H1 (cell line): ENCODE results near the gene MLANA. TPM values are rescaled to one million over a fixed set of nuclear protein-coding genes. Genes with fewer than 3 reads are reported as not detected.

Experiments used
- CTCF ChIA-PET: fragments of 300-600 bp; sonication (Branson Sonifier 250); formaldehyde crosslinking; loops from one replicate; lab custom pipeline; 2021; ENCODE audit not compliant: partially characterized antibody; lab: Charles Lee
- POLR2A ChIA-PET: fragments of 300-600 bp; sonication (Branson Sonifier 250); formaldehyde crosslinking; loops from one replicate; lab custom pipeline; 2021; ENCODE audit warnings: inconsistent platforms; ENCODE audit not compliant: partially characterized antibody; lab: Charles Lee
- DNase-seq, 2 experiments: peaks; one replicate each; pipeline versions ENCODE4 v3.0.0 to v3.0.0-alpha.2; 2010 to 2022; ENCODE audit warnings: low spot score in 2 of 2, low read depth in 1 of 2, mixed read lengths in 1 of 2
- FAIRE-seq: peaks from 2 replicates; lab custom pipeline; 2011; peaks lifted over from hg19 to GRCh38; lab: Jason Lieb, UNC
- H2AFZ ChIP-seq: 2 replicates; pipeline ENCODE4 v1.8.1; 2012; ENCODE audit warnings: low read length, inconsistent platforms
- H2AK5ac ChIP-seq: 2 replicates; pipeline ENCODE4 v1.6.1; 2013; ENCODE audit warnings: low read depth, low read length
- H2BK120ac ChIP-seq: replicated peaks from 2 replicates; pipeline ENCODE3; 2013; ENCODE audit warnings: low read depth, low read length, inconsistent platforms
- H2BK12ac ChIP-seq: 2 replicates; pipeline ENCODE4 v1.6.1; 2013; ENCODE audit warnings: low read depth, low read length
- H2BK15ac ChIP-seq: 2 replicates; pipeline ENCODE4 v1.6.1; 2013; ENCODE audit warnings: low read length
- H2BK20ac ChIP-seq: 2 replicates; pipeline ENCODE4 v1.6.1; 2013; ENCODE audit warnings: low read length
- H2BK5ac ChIP-seq: 2 replicates; pipeline ENCODE4 v1.6.1; 2013; ENCODE audit warnings: low read depth, low read length
- H3K14ac ChIP-seq: 2 replicates; pipeline ENCODE4 v1.6.1; 2013; ENCODE audit warnings: inconsistent platforms; ENCODE audit not compliant: insufficient read length
- H3K18ac ChIP-seq: 2 replicates; pipeline ENCODE4 v1.6.1; 2013; ENCODE audit warnings: low read length; ENCODE audit errors: extremely low read depth
- H3K23ac ChIP-seq: 2 replicates; pipeline ENCODE4 v1.6.1; 2013; ENCODE audit warnings: inconsistent platforms; ENCODE audit not compliant: insufficient read length
- H3K23me2 ChIP-seq: 2 replicates; pipeline ENCODE4 v1.6.1; 2013; ENCODE audit warnings: low read depth, low read length
- H3K27ac ChIP-seq: 2 replicates; pipeline ENCODE4 v1.6.1; 2011; ENCODE audit warnings: low read depth, low read length, inconsistent platforms
- H3K27me3 ChIP-seq, 4 experiments: replicated peaks in 1 of 4; 1 replicate in 1 of 4; 2 replicates in 3 of 4; pipeline versions ENCODE4 v1.6.1 to v1.8.1; 2011 to 2013; ENCODE audit warnings: low read length in 3 of 4, mild to moderate bottlenecking in 3 of 4, inconsistent platforms in 2 of 4, mixed read lengths in 2 of 4, moderate library complexity in 1 of 4; ENCODE audit not compliant: control insufficient read depth in 3 of 4, insufficient read depth in 3 of 4; ENCODE audit errors: extremely low read depth in 1 of 4
- H3K36me3 ChIP-seq, 4 experiments: 2 replicates each; pipeline versions ENCODE4 v1.6.1 to v1.8.1; 2011 to 2013; ENCODE audit warnings: mild to moderate bottlenecking in 4 of 4, low read length in 3 of 4, moderate library complexity in 2 of 4, control low read depth in 1 of 4, inconsistent platforms in 1 of 4; ENCODE audit not compliant: insufficient read depth in 4 of 4, control insufficient read depth in 2 of 4
- H3K4ac ChIP-seq: replicated peaks from 2 replicates; pipeline ENCODE3; 2013; ENCODE audit warnings: low read length, low read depth, mixed read lengths, inconsistent platforms; ENCODE audit not compliant: insufficient read length
- H3K4me1 ChIP-seq, 4 experiments: replicated peaks in 1 of 4; 1 replicate in 1 of 4; 2 replicates in 3 of 4; pipeline versions ENCODE4 v1.6.1 to v1.8.1; 2011 to 2013; ENCODE audit warnings: low read length in 3 of 4, inconsistent platforms in 2 of 4, mixed read lengths in 1 of 4; ENCODE audit not compliant: insufficient read depth in 4 of 4, control insufficient read depth in 3 of 4
- H3K4me2 ChIP-seq, 2 experiments: 2 replicates each; pipeline versions ENCODE4 v1.6.1 to v1.8.1; 2011 to 2013; ENCODE audit warnings: low read depth in 2 of 2, low read length in 2 of 2, control low read depth in 1 of 2, inconsistent platforms in 1 of 2, mild to moderate bottlenecking in 1 of 2; ENCODE audit not compliant: insufficient read depth in 1 of 2
- H3K4me3 ChIP-seq, 4 experiments: fragments of 200-600, 300-600 bp in 1 of 4; sonication (generic), shearing (Covaris generic), sonication (Bioruptor Twin) in 1 of 4; 2 replicates each; pipeline versions ENCODE4 v1.5.1 to v1.8.1; 2011 to 2016; ENCODE audit warnings: low read length in 4 of 4, low read depth in 3 of 4, control low read depth in 2 of 4, inconsistent platforms in 2 of 4, mild to moderate bottlenecking in 2 of 4, mixed read lengths in 1 of 4, moderate library complexity in 1 of 4; ENCODE audit not compliant: insufficient read depth in 2 of 4; ENCODE audit errors: extremely low read depth in 1 of 4
- H3K56ac ChIP-seq: replicated peaks from 2 replicates; pipeline ENCODE3; 2013; ENCODE audit warnings: low read depth, mild to moderate bottlenecking, mixed read lengths, low read length, inconsistent platforms; ENCODE audit not compliant: insufficient read length
- H3K79me1 ChIP-seq: 2 replicates; pipeline ENCODE4 v1.6.1; 2013; ENCODE audit warnings: low read depth, low read length, control low read depth
- H3K79me2 ChIP-seq, 2 experiments: 2 replicates each; pipeline versions ENCODE4 v1.6.1 to v1.8.1; 2012 to 2013; ENCODE audit warnings: low read length in 2 of 2, mild to moderate bottlenecking in 2 of 2, inconsistent platforms in 1 of 2; ENCODE audit not compliant: insufficient read depth in 2 of 2, control insufficient read depth in 1 of 2
- H3K9ac ChIP-seq, 4 experiments: replicated peaks in 1 of 4; 1 replicate in 1 of 4; 2 replicates in 3 of 4; pipeline versions ENCODE4 v1.6.1 to v1.8.1; 2011 to 2013; ENCODE audit warnings: low read depth in 3 of 4, low read length in 3 of 4, control low read depth in 2 of 4, mild to moderate bottlenecking in 2 of 4, moderate library complexity in 2 of 4, inconsistent platforms in 1 of 4; ENCODE audit errors: extremely low read depth in 1 of 4
- H3K9me3 ChIP-seq, 2 experiments: 2 replicates each; pipeline versions ENCODE4 v1.6.1 to v1.8.1; 2012 to 2013; ENCODE audit warnings: mild to moderate bottlenecking in 2 of 2, moderate library complexity in 2 of 2, control low read depth in 1 of 2, inconsistent platforms in 1 of 2, low read depth in 1 of 2, low read length in 1 of 2, mixed read lengths in 1 of 2; ENCODE audit not compliant: insufficient read depth in 2 of 2
- H4K20me1 ChIP-seq, 2 experiments: replicated peaks in 1 of 2; 2 replicates each; pipeline versions ENCODE3 to v1.8.1; 2011 to 2013; ENCODE audit warnings: inconsistent platforms in 2 of 2, low read length in 2 of 2, mild to moderate bottlenecking in 1 of 2; ENCODE audit not compliant: insufficient read depth in 2 of 2, control insufficient read depth in 1 of 2
- H4K5ac ChIP-seq: 2 replicates; pipeline ENCODE4 v1.6.1; 2013; ENCODE audit warnings: low read length, low read depth, mixed read lengths, inconsistent platforms; ENCODE audit not compliant: insufficient read length
- H4K8ac ChIP-seq: 2 replicates; pipeline ENCODE4 v1.8.0; 2013; ENCODE audit warnings: mild to moderate bottlenecking, moderate library complexity, low read length, inconsistent platforms; ENCODE audit not compliant: insufficient read depth; ENCODE audit errors: extremely low read depth
- H4K91ac ChIP-seq: replicated peaks from 2 replicates; pipeline ENCODE3; 2013; ENCODE audit warnings: low read length, mixed read lengths, inconsistent platforms; ENCODE audit not compliant: insufficient read length
- BACH1 ChIP-seq: IDR thresholded peaks from 2 replicates; pipeline ENCODE4 v1.6.1; 2012; ENCODE audit warnings: low read length, improper control_type of control experiment
- EZH2 ChIP-seq: fragments of 200-600 bp; sonication (generic); IDR thresholded peaks from 2 replicates; pipeline ENCODE4 v1.7.1; 2012; ENCODE audit warnings: low read depth, mild to moderate bottlenecking, moderate library complexity, low read length, inconsistent platforms; ENCODE audit not compliant: severe bottlenecking
- FOSL1 ChIP-seq: IDR thresholded peaks from 2 replicates; pipeline ENCODE4 v1.6.1; 2011; ENCODE audit warnings: mild to moderate bottlenecking, low read depth, low read length, moderate library complexity; ENCODE audit not compliant: insufficient read depth
- JUN ChIP-seq: IDR thresholded peaks from 2 replicates; pipeline ENCODE4 v1.6.1; 2011; ENCODE audit warnings: low read depth, mild to moderate bottlenecking, improper control_type of control experiment, low read length
- JUND ChIP-seq: IDR thresholded peaks from 2 replicates; pipeline ENCODE4 v1.6.1; 2011; ENCODE audit warnings: mild to moderate bottlenecking, improper control_type of control experiment, low read length
- NRF1 ChIP-seq: IDR thresholded peaks from 2 replicates; pipeline ENCODE4 v1.6.1; 2011; ENCODE audit warnings: mild to moderate bottlenecking, low read depth, low read length, improper control_type of control experiment
- PHF8 ChIP-seq: fragments of 200-600 bp; sonication (generic); conservative IDR thresholded peaks from 2 replicates; pipeline ENCODE4 v1.7.1; 2012; ENCODE audit warnings: low read depth, mild to moderate bottlenecking, inconsistent platforms, low read length, moderate library complexity
- POLR2AphosphoS5 ChIP-seq: IDR thresholded peaks from 2 replicates; pipeline ENCODE4 v1.6.1; 2011; ENCODE audit warnings: low read depth, low read length
- RBBP5 ChIP-seq: IDR thresholded peaks from 2 replicates; pipeline ENCODE4 v1.7.1; 2012; ENCODE audit warnings: low read depth, mild to moderate bottlenecking, inconsistent platforms, low read length, moderate library complexity, borderline replicate concordance
- RFX5 ChIP-seq: IDR thresholded peaks from 2 replicates; pipeline ENCODE4 v1.6.1; 2011; ENCODE audit warnings: low read depth, low read length, improper control_type of control experiment, borderline replicate concordance
- SAP30 ChIP-seq: fragments of 300-600 bp; sonication (generic); IDR thresholded peaks from 2 replicates; pipeline ENCODE4 v1.7.1; 2012; ENCODE audit warnings: low read length, moderate library complexity, mild to moderate bottlenecking, inconsistent platforms; ENCODE audit not compliant: insufficient read depth, insufficient replicate concordance
- SIX5 ChIP-seq: IDR thresholded peaks from 2 replicates; pipeline ENCODE4 v1.6.1; 2011; ENCODE audit warnings: mild to moderate bottlenecking, low read depth, low read length
- SUZ12 ChIP-seq: fragments of 200-600 bp; sonication (generic); IDR thresholded peaks from 2 replicates; pipeline ENCODE4 v1.6.1; 2012; ENCODE audit warnings: mild to moderate bottlenecking, inconsistent platforms, low read length, moderate library complexity, mixed read lengths
- ZNF274 ChIP-seq: IDR thresholded peaks from 2 replicates; pipeline ENCODE4 v1.7.0; 2012; ENCODE audit warnings: low read length, borderline replicate concordance; ENCODE audit errors: extremely low read depth
- WGBS, 2 experiments: shearing (Covaris generic) in 1 of 2; methylation state at CpG; one replicate each; pipeline versions ENCODE4 v1.1.6 to v1.1.7; 2013 to 2015; ENCODE audit warnings: low lambda C conversion rate in 2 of 2, mixed read lengths in 2 of 2, inconsistent platforms in 1 of 2, low coverage in 1 of 2, missing lambda C conversion rate in 1 of 2; ENCODE audit not compliant: insufficient replicate concordance in 2 of 2, insufficient coverage in 1 of 2, insufficient read length in 1 of 2; ENCODE audit errors: extremely low coverage in 1 of 2, missing lambda C conversion rate in 1 of 2; 5-methylcytosine and 5-hydroxymethylcytosine counted together
- polyA plus RNA-seq, 7 experiments: library from polyadenylated mRNA; depleted of rRNA in 3 of 7; stranded (reverse) in 5 of 7; unstranded in 2 of 7; fragments of >200 nt in 5 of 7; fragments of 200-250 nt in 2 of 7; gene quantifications; 1 replicate in 5 of 7; 2 replicates in 1 of 7; 4 replicates in 1 of 7; pipeline versions ENCODE4 v1.2.1 to v1.2.3, GENCODE V29; 2011 to 2013; ENCODE audit warnings: missing spikeins in 2 of 7, mixed read lengths in 2 of 7
- total RNA-seq: library from RNA; stranded (reverse); fragmentation: NEBNext Ultra II Directional; extraction: Animal tissue kit (Norgen Biotek cat#: 25700); gene quantifications from 2 replicates; pipeline ENCODE4 v1.2.1, GENCODE V29; 2021

MLANA gene
- total and polyA plus RNA-seq, 2 of the 8 experiments (the other 6 are each of a cell fraction or from before 2014, with no cell fraction given): not detected

DNA sequence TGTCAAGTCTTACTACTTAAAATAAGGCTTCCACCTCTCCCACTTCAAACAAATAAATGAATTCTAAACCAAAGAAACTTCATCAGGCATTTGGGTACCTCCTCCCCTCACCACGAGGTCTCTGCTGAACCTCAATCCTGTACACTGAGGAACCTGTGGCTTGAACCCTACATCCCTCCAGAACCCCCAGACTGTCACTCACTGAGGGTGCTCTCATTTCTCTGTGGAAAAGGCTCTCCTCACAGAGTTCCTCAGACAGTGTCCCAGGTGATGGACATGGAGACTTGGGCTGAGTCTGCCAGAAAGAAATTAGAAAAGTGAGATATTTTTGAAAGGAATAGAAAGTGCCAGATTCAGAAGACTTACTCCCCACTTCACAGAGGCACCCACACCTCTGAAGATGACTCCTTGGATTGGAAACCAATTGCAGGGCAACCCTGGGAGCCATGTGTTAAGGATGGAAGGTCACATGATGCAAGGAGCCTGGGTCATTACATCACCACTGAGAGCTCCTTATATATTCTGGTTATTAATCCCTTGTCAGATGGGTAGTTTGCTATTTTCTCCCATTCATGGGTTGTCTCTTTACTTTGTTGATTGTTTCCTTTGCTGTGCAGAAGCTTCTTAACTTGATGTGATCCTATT, 19.8 kb downstream of the MLANA start:
- H4K5ac ChIP-seq: no peak overlapping the region
- no peak overlapping the region for H2AFZ ChIP-seq
- H3K79me1 ChIP-seq: no peaks in the 10 kb centered on the region
- no peaks in the 10 kb centered on the region for H4K20me1 ChIP-seq
- H3K27me3 ChIP-seq: no peaks in the 10 kb centered on the region
- H3K14ac ChIP-seq: no peak overlapping the region
- no peaks in the 10 kb centered on the region for H3K4me1 ChIP-seq
- no peaks in the 10 kb centered on the region for H3K23me2 ChIP-seq
- no peak overlapping the region for H4K91ac ChIP-seq
- no peak overlapping the region for H3K56ac ChIP-seq
- H2BK20ac ChIP-seq: no peak overlapping the region
- H3K18ac ChIP-seq: no peak overlapping the region
- H2BK15ac ChIP-seq: no peak overlapping the region
- ChIA-PET POLR2A (interaction anchor here (0.5 kb wide), 1 partner anchor 105 kb away, joined by 3 read pairs; the partner anchor contains the start of gene RANBP6), CTCF (interaction anchor here (0.7 to 1.5 kb wide), 2 partner anchors 8 to 11 kb away, joined by 3 to 5 read pairs; no protein-coding TSS in a partner anchor)
- no peak overlapping the region for H2BK5ac ChIP-seq
- H3K4ac ChIP-seq: no peak overlapping the region
- no peak for FAIRE-seq
- H2AK5ac ChIP-seq: no peak overlapping the region
- H3K4me3 ChIP-seq: no peak overlapping the region
- H3K9ac ChIP-seq: no peak overlapping the region
- H2BK120ac ChIP-seq: no peak overlapping the region
- H3K27ac ChIP-seq: no peak overlapping the region
- no peak overlapping the region for H2BK12ac ChIP-seq
- H3K4me2 ChIP-seq: no peak overlapping the region
- no peaks in the 10 kb centered on the region for H3K36me3 ChIP-seq
- no peaks in the 10 kb centered on the region for H3K79me2 ChIP-seq
- no peak overlapping the region for H4K8ac ChIP-seq
- WGBS, 2 experiments: 94% methylated on average over 1 of the region's 1 CpG; no CpG with 5 or more reads in 1 of the 2 experiments
- no peak for DNase-seq
- no peaks in the 10 kb centered on the region for H3K9me3 ChIP-seq
- no peak overlapping the region for H3K23ac ChIP-seq
- TF ChIP-seq RBBP5 (no peak), BACH1 (no peak), NRF1 (no peak), PHF8 (no peak), RFX5 (no peak), SUZ12 (no peak), ZNF274 (no peak), SIX5 (no peak), SAP30 (no peak), EZH2 (no peak), POLR2AphosphoS5 (no peak), JUND (no peak), FOSL1 (no peak), JUN (no peak)
